Activated gamma-delta T cell treated with Interleukin-2 at 50 U/mL for 16 hours (primary cell): ENCODE measurements around the gene ESRRA.

Experiments
- DNase-seq: peaks from one replicate; pipeline ENCODE4 v3.0.0-alpha.2; 2020

ESRRA gene

DNA sequence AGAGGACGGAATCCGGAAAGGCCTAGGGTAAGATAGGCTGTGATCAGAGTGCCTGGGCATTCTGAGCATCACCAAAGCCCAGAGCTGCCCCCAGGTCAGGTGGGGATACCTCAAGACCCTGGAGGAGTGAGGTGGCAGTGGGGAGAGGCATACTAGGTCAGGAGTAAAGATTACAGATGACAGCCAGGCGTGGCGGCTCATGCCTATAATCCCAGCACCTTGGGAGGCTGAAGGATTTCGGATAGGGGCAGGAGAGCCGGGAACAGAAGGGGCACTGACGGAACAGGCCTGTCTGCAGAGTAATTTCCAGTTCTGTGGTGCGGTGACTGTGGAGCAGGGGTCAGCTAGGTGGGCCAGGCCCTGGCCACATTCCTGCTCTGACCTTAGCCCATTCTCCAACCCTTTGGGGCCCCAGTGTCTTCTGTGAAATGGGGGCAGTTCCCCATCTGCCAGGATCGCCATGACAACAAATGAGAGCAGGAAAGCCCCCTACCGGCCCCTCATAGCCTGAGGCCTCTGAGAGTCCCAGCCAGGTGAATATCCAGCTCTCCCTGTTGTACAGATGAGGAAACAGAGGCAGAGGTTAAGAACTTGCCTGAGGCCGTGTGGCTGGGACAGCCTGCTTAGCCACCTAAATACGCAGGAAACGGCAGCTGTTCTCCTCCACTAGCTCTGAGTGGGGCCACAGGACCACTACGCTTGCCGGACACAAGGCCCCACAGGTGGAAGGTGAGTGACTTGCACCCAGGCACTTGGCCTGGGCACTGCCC, 30.1 kb upstream of the ESRRA start:
- no peak for DNase-seq

DNA sequence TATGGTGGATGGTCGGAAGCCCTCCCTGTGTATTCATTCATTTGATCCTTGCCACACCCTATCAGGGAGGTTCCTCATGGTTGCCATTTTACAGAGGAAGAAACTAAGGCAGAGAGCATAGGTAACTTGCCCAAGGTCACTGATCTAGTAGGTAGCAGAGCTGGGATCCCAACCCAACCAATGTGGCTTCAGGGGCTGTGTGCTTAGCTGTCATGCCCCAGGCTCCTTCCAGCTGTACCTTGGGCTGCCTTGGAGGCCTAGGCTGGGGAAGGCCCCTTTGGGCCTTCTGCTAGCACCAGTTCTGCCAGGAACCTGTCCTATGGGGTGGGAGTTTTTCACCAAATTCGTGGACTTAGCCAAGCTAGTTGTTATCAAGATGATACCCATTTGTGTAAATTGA, 29.5 kb upstream of the ESRRA start:
- no peak for DNase-seq

DNA sequence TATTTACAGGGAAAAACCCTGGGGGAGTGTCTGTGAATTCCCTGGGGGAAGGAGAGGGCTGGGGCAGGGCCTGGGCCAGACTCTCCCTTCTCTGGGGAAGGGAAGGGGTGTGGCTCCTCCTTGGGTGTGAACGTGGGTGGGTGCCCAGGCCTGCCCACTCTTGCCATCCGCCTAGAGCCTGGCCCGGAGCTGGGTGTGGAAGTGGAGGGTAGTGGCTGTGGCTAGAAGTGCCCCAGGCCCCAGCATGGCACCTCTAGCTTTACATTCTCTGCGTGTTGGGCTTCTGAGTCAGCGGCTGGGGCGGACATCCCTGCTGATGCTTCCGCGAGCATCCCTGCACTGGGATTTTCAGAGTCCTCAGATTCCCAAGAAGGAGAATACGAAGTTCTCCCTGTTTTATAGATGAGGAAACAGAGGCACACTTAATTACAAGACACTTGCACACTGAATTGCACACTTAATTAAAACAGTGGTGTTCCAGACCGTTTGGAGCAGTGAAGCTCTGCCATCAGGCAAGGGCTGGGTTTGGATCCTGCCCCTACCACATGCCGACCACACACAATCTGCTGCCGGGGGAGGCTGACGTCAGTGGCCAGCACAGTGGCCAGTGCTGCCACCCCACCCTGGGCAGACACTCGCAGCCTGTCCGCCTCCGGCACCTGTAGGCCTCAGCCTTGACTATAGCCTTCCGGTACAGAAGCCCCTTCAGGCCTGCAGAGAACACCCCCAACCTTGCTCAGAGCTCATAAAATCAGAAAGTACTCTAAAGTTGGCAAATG, 28.5 kb upstream of the ESRRA start:
- no peak for DNase-seq

DNA sequence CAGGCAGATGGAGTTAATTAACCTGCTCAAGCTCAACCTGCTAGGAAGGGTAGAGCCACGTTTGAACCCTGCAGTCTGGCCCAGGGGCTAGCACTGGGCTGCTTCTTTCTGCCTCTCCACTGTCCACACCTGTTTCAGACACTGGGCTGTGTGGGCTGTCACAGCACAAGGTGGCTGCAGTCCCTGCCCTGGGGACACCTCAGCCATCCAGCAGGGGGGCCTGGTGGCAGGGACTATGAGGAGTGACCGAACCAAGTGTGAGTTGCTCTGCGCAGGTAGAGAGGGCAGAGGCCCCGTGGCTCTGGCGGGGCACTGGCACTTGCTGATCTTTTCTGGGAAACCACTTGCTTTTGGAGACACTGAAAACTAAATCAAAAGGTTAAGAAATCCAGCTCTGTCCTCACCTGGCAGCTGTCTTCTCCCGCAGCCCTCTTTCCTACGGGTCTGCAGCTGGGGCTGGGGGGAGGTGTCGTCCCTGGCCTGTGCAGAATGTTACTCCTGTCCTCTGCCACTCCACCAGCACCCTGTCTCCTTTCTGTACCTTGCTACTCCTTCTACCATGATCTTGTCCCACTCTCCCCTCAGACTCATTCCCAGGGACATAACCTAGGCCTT, 26.6 kb upstream of the ESRRA start:
- DNase-seq: no peak

DNA sequence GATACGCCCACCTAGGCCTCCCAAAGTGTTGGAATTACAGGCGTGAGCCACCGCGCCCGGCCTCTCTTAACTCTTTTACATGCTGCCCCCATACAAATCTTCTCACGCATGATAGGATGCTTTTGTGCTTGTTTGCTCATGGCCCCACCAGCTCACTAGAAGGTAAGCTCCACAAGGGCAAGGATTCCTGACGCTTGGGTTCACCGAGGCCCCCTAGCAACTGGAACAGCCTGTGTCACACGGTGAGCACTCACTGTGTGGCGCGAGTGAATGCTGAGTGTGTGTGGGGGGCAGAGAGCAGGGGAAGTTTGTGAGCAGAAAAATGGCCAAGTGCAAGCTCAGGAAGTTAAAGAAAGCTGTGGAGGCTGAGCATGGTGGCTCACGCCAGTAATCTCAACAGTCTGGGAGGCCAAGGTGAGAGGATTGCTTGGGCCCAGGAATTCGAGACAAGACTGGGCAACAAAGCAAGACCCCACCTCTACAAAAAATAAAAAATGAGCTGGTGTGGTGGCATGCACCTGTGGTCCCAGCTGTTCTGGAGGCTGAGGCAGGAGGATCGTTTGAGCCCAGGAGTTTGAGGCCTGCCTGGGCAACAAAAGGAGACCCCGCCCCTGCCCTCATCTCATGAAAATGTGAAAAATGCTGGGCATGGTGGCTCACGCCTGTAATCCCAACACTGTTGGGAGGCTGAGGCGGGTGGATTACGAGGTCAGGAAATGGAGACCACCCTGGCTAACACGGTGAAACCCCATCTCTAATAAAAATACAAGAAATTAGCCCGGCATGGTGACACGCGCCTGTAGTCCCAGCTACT, 23.2 kb upstream of the ESRRA start:
- DNase-seq: no peak

DNA sequence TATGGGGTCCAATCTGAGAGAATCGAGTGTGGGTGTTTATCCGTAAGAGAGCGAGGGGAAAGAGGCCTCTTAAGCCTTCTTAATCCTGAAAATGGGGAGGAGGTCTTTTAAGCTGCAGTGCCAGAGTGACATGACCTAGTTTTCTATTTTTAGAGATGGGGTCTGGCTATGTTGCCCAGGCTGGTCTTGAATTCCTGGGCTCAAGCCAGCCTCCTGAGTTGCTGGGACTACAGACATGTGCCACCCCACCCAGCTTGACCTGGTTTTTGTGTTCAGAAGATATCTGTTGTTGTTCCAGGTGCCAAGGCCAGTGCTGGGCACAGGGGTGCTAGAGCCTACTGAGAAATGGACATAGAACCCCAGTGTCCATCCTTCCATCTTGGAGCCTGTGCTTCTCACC, 22.2 kb upstream of the ESRRA start:
- no peak for DNase-seq

DNA sequence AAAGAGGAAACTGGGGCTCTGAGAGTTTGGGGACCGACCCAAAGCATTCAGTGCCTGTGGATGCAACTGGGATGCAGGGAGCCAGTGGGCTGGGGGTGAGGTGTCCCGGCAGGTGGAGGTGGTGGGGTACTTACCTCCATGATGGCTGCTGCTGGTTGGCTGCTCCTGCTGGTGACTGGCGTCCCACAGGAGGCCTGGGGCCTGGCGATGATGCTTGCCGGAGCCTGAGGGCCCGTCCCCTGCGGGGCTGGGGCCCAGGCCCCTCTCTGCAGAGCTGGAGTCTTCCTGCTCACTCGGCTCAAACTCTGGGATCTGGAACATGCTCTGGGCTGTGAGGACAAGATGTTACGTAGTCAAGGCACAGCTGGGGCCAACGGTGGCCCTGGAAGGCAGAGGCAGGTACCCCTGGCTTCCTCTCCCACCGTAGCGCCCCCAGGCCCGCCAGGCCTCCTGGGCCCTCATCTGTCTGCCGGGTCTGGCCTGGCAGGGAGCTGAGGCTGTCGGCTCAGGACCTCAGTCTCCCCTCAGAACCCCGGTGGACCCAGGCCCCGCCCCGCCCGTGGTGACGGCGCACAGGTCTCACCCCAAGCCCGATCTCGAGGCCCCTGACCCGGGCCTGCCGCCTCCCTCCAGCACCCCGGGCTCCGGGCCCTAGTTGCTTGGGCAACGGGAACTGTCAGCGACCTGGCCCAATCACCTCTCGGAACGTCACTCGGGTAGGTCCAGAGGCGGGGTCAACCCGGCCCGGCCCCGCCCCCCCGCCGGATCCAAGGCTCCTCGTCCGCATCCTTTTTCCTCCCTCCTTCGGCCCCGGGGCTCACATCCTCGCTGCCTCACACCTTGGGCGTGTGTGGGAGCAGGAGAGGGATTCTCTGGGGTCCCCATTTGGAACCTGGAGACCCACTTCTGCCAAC, 21.0 kb upstream of the ESRRA start, which contains the start of gene BAD:
BAD (minus strand) TSS at position 618 of the 914 bp plus-strand sequence; CDS start at position 321, 297 bp downstream.
- DNase-seq: peak; percentile 92

DNA sequence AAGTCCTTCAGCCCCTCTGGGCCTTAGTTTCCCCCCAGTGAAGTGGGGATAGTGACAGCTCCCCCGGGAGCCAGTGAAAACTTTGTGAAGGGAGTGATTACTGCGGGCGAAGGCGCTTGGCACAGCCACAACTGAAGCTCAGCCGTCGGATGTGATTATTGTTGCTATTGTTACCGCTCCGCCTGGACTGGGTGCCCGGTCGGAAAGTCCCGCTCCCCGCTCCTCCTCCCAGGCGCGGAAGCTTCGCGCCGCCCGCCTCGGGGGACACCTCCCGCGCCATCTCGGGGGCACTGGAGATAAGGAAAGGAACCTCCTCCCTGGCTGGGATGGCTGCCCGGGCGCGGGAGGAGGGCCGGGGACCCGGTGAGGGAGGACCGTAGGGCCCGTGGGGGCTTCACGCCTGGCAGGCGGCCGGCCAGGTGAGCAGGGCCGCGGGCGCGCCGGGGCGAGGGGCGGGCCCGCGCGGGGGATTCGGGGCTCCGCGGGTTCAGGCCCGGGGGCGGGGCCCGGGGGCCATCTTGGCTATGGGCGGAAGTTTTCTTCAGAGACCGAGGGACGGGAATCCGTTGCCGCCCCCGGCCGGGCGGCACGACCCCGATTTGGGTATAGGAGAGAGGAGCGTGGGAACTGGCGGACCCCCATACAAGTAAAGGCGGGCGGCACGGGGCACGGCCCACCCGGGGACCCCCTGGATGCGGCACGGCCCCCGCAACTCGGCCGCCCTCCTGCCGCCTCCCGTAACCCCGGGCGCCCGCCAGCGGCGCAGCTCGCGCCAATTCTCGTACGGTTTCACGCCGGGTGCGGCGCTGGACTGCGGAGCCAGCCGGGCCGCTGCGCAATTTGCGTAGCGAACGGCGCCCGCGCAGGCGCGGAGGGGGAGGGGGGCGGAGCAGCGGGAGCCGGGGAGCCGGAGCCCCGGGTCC, 20.1 kb upstream of the ESRRA start, which contains the start of gene GPR137:
GPR137 (plus strand) TSS at position 887 of the 923 bp plus-strand sequence. CDS start 677 bp downstream, outside the sequence.
- DNase-seq: peak; percentile 91

DNA sequence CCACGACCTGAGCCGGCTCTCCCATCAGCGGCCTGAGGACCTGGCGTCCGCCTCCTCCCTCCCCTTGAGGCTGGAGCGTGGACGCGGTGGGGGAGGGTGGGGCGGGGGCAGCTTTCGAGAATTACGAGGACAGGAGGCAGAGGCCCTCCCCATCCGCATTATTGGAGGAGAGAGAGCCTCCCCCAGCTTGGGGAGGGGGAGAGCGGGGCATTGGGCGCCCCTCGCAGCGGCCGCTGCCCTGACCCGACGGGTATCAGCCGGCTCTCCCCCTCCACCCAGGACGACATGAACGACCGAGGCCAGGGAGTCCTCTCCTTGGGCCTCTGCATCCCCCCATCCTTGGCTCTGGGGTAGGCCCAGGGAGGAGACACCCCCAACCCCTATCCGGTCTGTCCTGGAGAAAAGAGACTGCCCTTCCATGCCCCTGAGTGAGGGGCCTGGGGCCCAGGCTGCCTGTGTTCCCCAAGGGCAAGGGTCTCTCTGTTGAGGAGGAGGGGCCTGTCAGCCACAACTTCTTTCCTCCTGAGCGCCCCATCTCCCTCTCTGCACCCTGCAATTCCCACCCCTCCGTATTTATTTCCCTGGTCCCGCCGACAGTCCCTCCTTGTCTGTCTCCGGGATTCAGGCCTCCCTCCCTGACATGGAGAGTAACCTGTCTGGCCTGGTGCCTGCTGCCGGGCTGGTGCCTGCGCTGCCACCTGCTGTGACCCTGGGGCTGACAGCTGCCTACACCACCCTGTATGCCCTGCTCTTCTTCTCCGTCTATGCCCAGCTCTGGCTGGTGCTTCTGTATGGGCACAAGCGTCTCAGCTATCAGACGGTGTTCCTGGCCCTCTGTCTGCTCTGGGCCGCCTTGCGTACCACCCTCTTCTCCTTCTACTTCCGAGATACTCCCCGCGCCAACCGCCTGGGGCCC, 19.2 kb upstream of the ESRRA start:
- no peak for DNase-seq

DNA sequence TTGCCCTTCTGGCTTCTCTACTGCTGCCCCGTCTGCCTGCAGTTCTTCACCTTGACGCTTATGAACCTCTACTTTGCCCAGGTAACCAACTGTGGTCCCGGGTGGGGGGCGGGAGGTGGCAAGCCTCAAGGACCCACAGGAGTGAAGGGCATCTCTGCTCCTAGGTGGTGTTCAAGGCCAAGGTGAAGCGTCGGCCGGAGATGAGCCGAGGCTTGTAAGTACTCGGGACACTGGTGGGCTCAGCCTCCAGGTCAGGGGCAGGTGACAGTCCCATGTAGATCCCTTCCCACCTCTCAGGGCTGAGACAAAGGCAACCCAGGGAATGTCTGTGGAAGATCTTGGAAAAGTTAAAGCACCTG, 18.5 kb upstream of the ESRRA start:
- DNase-seq: no peak

DNA sequence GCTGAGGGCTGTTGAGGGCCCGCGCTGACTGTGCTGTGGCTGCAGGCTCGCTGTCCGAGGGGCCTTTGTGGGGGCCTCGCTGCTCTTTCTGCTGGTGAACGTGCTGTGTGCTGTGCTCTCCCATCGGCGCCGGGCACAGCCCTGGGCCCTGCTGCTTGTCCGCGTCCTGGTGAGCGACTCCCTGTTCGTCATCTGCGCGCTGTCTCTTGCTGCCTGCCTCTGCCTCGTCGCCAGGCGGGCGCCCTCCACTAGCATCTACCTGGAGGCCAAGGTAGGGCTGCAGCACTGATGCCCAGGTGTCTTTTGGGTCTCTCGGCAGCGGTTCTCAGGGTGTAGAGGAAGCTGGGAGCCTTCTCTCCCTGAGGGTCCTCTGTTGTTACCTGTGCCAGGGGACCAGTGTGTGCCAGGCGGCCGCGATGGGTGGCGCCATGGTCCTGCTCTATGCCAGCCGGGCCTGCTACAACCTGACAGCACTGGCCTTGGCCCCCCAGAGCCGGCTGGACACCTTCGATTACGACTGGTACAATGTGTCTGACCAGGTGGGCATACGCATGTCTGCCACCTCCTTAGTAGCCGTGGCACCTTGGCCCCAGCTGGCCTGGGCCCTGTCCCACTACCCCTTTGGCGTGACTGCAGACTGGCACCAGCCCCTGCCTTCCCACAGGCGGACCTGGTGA, 17.5 kb upstream of the ESRRA start:
- no peak for DNase-seq

DNA sequence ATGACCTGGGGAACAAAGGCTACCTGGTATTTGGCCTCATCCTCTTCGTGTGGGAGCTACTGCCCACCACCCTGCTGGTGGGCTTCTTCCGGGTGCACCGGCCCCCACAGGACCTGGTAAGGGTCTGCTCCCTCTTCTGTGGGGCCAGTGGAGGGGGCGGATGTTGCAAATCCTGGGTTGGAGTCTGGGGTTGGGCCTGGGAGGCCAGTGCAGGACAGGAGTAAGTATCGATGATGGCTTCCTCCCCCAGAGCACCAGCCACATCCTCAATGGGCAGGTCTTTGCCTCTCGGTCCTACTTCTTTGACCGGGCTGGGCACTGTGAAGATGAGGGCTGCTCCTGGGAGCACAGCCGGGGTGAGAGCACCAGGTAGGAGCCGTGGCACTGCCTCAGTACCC, 17.0 kb upstream of the ESRRA start:
- no peak for DNase-seq

DNA sequence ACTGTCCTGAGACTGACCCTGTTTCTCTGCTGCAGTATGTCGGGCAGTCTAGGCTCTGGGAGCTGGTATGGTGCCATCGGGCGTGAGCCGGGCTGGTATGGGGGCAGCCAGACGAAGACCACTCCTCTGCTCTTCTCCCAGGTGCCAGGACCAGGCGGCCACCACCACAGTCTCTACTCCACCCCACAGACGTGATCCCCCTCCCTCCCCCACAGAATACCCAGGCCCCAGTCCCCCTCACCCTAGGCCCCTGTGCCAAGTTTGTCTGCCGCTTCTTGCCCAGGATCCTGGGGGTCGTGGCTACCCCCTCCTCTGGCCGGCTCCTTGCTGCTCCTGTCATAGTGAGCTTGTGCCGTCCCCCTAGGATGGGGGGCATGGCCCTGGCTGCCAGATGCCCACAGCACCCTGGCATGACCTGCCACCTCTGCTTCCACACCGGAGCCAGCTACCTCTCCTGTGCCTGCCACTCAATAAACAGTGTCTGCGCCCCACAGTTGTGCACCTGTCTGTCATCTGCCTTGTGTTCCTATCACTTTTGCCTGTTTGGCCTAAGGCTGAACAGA, 16.2 kb upstream of the ESRRA start:
- DNase-seq: no peak

DNA sequence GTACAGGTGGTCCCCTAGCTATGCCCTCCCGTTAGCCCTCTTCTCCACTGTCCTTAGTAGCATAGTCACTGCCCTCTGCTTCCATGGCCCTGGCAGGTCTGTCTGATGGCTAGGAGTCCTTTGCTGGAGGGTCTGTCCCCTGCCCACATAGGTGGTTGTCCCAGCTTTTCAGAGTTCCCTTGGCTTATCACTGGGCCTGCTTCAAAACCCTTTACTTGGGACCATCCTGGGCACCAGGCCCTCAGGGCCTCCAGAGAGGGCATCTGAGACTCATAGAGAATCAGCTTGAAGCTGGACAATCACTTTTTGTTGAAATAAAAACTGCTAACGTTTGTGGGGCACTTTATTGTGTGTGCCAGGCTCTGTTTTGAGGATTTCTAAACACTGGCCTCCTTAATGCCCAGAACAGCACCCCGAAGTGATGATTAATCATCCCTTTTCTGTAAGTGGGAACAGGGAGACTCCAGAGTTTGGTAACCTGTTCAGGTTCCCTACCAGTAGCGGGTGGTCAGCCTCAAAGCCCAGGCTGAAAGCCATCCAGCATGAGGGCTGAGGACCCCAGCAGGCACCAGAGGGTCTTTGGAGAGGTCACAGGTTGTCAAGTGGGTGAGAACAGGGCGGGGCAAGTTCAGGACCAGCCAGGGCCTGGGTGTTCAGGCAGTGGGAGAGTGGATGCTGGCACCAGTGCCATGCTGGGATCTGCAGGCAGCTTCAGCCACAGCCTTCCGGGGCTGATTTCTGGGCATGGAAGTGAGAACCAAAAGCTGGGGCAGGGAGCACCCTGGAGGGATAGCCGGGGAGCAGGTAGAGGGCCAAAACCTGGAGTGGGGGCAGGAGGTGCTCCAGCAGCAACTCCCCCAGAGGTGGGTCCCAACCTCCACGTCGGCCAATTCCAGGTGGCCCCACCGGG, 14.7 kb upstream of the ESRRA start:
- DNase-seq: no peak

DNA sequence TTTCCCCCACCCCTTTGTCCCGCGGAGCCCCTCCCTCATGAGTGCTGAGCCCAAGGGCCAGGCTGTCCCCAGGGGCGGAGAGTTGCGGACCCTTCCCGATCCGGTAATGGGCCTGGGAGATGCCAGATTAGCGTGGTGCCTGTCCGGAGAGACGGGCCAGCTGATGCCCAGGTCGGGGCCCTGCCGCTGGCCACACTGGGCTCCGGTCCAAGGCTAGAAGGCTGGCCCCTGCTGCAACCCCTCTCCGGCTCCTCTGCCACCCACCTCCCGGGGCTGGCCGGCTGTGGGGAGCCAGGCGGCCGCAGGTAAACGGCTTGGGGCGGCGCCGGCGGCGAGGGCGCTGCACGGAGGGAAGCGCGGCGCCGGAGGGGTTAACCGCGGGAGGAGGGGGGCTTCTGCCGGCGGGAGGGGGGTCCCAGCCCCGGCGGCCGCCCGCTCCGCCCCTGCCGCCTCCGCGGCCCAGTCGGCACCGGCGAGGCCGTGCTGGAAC, 14.0 kb upstream of the ESRRA start, which contains the start of gene KCNK4:
KCNK4 (plus strand) TSS at position 41 of the 490 bp plus-strand sequence. CDS start 1,717 bp downstream, outside the sequence.
- no peak for DNase-seq

DNA sequence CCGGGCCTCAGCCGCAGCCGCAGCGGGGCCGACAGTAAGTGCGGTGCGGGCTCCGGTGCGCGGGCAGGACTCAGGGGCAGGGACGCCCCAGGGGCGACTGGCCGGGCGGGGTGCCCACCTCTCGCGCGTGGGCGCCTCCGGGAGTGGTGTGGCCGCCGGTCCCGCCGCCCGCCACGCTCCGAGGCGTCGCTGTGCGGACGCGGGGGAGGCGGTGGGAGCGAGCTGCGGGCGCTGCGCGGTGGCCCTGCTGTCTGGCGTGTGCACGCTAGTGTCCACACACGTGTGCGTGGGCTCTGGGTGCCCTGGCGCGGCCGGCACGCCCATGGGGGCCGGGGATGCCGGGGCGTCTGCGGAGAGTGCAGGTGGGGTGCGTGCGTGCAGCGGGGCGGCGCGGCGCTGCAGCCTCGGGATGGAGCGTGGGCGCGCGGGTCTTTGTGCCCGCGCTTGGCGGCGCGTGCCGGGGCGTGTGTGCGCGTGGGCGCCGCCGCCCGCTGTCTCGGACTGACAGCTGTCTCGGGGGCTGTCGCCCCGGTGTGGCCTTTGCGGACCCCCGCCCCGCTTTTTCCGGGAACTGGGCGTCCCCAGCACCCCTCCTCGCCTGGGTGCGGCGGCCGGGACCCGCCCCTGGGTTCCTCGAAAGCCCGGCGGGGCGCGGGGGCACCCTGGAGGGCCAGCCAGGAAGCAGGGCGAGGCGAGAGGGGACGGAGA, 13.4 kb upstream of the ESRRA start:
- no peak for DNase-seq
